H1 (cell line): ENCODE measurements around the gene TNS1. TPM values are rescaled to one million over a fixed set of nuclear protein-coding genes. Genes with fewer than 3 reads are reported as not detected.

Experiments used
- CTCF ChIA-PET: fragments of 300-600 bp; sonication (Branson Sonifier 250); formaldehyde crosslinking; loops from one replicate; lab custom pipeline; 2021; ENCODE audit not compliant: partially characterized antibody; lab: Charles Lee
- POLR2A ChIA-PET: fragments of 300-600 bp; sonication (Branson Sonifier 250); formaldehyde crosslinking; loops from one replicate; lab custom pipeline; 2021; ENCODE audit warnings: inconsistent platforms; ENCODE audit not compliant: partially characterized antibody; lab: Charles Lee
- DNase-seq, 2 experiments: peaks; one replicate each; pipeline versions ENCODE4 v3.0.0 to v3.0.0-alpha.2; 2010 to 2022; ENCODE audit warnings: low spot score in 2 of 2, low read depth in 1 of 2, mixed read lengths in 1 of 2
- FAIRE-seq: peaks from 2 replicates; lab custom pipeline; 2011; peaks lifted over from hg19 to GRCh38; lab: Jason Lieb, UNC
- H2AFZ ChIP-seq: 2 replicates; pipeline ENCODE4 v1.8.1; 2012; ENCODE audit warnings: low read length, inconsistent platforms
- H2AK5ac ChIP-seq: 2 replicates; pipeline ENCODE4 v1.6.1; 2013; ENCODE audit warnings: low read depth, low read length
- H2BK120ac ChIP-seq: replicated peaks from 2 replicates; pipeline ENCODE3; 2013; ENCODE audit warnings: low read depth, low read length, inconsistent platforms
- H2BK12ac ChIP-seq: 2 replicates; pipeline ENCODE4 v1.6.1; 2013; ENCODE audit warnings: low read depth, low read length
- H2BK15ac ChIP-seq: 2 replicates; pipeline ENCODE4 v1.6.1; 2013; ENCODE audit warnings: low read length
- H2BK20ac ChIP-seq: 2 replicates; pipeline ENCODE4 v1.6.1; 2013; ENCODE audit warnings: low read length
- H2BK5ac ChIP-seq: 2 replicates; pipeline ENCODE4 v1.6.1; 2013; ENCODE audit warnings: low read depth, low read length
- H3K14ac ChIP-seq: 2 replicates; pipeline ENCODE4 v1.6.1; 2013; ENCODE audit warnings: inconsistent platforms; ENCODE audit not compliant: insufficient read length
- H3K18ac ChIP-seq: 2 replicates; pipeline ENCODE4 v1.6.1; 2013; ENCODE audit warnings: low read length; ENCODE audit errors: extremely low read depth
- H3K23ac ChIP-seq: 2 replicates; pipeline ENCODE4 v1.6.1; 2013; ENCODE audit warnings: inconsistent platforms; ENCODE audit not compliant: insufficient read length
- H3K23me2 ChIP-seq: 2 replicates; pipeline ENCODE4 v1.6.1; 2013; ENCODE audit warnings: low read depth, low read length
- H3K27ac ChIP-seq: 2 replicates; pipeline ENCODE4 v1.6.1; 2011; ENCODE audit warnings: low read depth, low read length, inconsistent platforms
- H3K27me3 ChIP-seq, 4 experiments: replicated peaks in 1 of 4; 1 replicate in 1 of 4; 2 replicates in 3 of 4; pipeline versions ENCODE4 v1.6.1 to v1.8.1; 2011 to 2013; ENCODE audit warnings: low read length in 3 of 4, mild to moderate bottlenecking in 3 of 4, inconsistent platforms in 2 of 4, mixed read lengths in 2 of 4, moderate library complexity in 1 of 4; ENCODE audit not compliant: control insufficient read depth in 3 of 4, insufficient read depth in 3 of 4; ENCODE audit errors: extremely low read depth in 1 of 4
- H3K36me3 ChIP-seq, 4 experiments: 2 replicates each; pipeline versions ENCODE4 v1.6.1 to v1.8.1; 2011 to 2013; ENCODE audit warnings: mild to moderate bottlenecking in 4 of 4, low read length in 3 of 4, moderate library complexity in 2 of 4, control low read depth in 1 of 4, inconsistent platforms in 1 of 4; ENCODE audit not compliant: insufficient read depth in 4 of 4, control insufficient read depth in 2 of 4
- H3K4ac ChIP-seq: replicated peaks from 2 replicates; pipeline ENCODE3; 2013; ENCODE audit warnings: low read length, low read depth, mixed read lengths, inconsistent platforms; ENCODE audit not compliant: insufficient read length
- H3K4me1 ChIP-seq, 4 experiments: replicated peaks in 1 of 4; 1 replicate in 1 of 4; 2 replicates in 3 of 4; pipeline versions ENCODE4 v1.6.1 to v1.8.1; 2011 to 2013; ENCODE audit warnings: low read length in 3 of 4, inconsistent platforms in 2 of 4, mixed read lengths in 1 of 4; ENCODE audit not compliant: insufficient read depth in 4 of 4, control insufficient read depth in 3 of 4
- H3K4me2 ChIP-seq, 2 experiments: 2 replicates each; pipeline versions ENCODE4 v1.6.1 to v1.8.1; 2011 to 2013; ENCODE audit warnings: low read depth in 2 of 2, low read length in 2 of 2, control low read depth in 1 of 2, inconsistent platforms in 1 of 2, mild to moderate bottlenecking in 1 of 2; ENCODE audit not compliant: insufficient read depth in 1 of 2
- H3K4me3 ChIP-seq, 4 experiments: fragments of 200-600, 300-600 bp in 1 of 4; sonication (generic), shearing (Covaris generic), sonication (Bioruptor Twin) in 1 of 4; 2 replicates each; pipeline versions ENCODE4 v1.5.1 to v1.8.1; 2011 to 2016; ENCODE audit warnings: low read length in 4 of 4, low read depth in 3 of 4, control low read depth in 2 of 4, inconsistent platforms in 2 of 4, mild to moderate bottlenecking in 2 of 4, mixed read lengths in 1 of 4, moderate library complexity in 1 of 4; ENCODE audit not compliant: insufficient read depth in 2 of 4; ENCODE audit errors: extremely low read depth in 1 of 4
- H3K56ac ChIP-seq: replicated peaks from 2 replicates; pipeline ENCODE3; 2013; ENCODE audit warnings: low read depth, mild to moderate bottlenecking, mixed read lengths, low read length, inconsistent platforms; ENCODE audit not compliant: insufficient read length
- H3K79me1 ChIP-seq: 2 replicates; pipeline ENCODE4 v1.6.1; 2013; ENCODE audit warnings: low read depth, low read length, control low read depth
- H3K79me2 ChIP-seq, 2 experiments: 2 replicates each; pipeline versions ENCODE4 v1.6.1 to v1.8.1; 2012 to 2013; ENCODE audit warnings: low read length in 2 of 2, mild to moderate bottlenecking in 2 of 2, inconsistent platforms in 1 of 2; ENCODE audit not compliant: insufficient read depth in 2 of 2, control insufficient read depth in 1 of 2
- H3K9ac ChIP-seq, 4 experiments: replicated peaks in 1 of 4; 1 replicate in 1 of 4; 2 replicates in 3 of 4; pipeline versions ENCODE4 v1.6.1 to v1.8.1; 2011 to 2013; ENCODE audit warnings: low read depth in 3 of 4, low read length in 3 of 4, control low read depth in 2 of 4, mild to moderate bottlenecking in 2 of 4, moderate library complexity in 2 of 4, inconsistent platforms in 1 of 4; ENCODE audit errors: extremely low read depth in 1 of 4
- H3K9me3 ChIP-seq, 2 experiments: 2 replicates each; pipeline versions ENCODE4 v1.6.1 to v1.8.1; 2012 to 2013; ENCODE audit warnings: mild to moderate bottlenecking in 2 of 2, moderate library complexity in 2 of 2, control low read depth in 1 of 2, inconsistent platforms in 1 of 2, low read depth in 1 of 2, low read length in 1 of 2, mixed read lengths in 1 of 2; ENCODE audit not compliant: insufficient read depth in 2 of 2
- H4K20me1 ChIP-seq, 2 experiments: replicated peaks in 1 of 2; 2 replicates each; pipeline versions ENCODE3 to v1.8.1; 2011 to 2013; ENCODE audit warnings: inconsistent platforms in 2 of 2, low read length in 2 of 2, mild to moderate bottlenecking in 1 of 2; ENCODE audit not compliant: insufficient read depth in 2 of 2, control insufficient read depth in 1 of 2
- H4K5ac ChIP-seq: 2 replicates; pipeline ENCODE4 v1.6.1; 2013; ENCODE audit warnings: low read length, low read depth, mixed read lengths, inconsistent platforms; ENCODE audit not compliant: insufficient read length
- H4K8ac ChIP-seq: 2 replicates; pipeline ENCODE4 v1.8.0; 2013; ENCODE audit warnings: mild to moderate bottlenecking, moderate library complexity, low read length, inconsistent platforms; ENCODE audit not compliant: insufficient read depth; ENCODE audit errors: extremely low read depth
- H4K91ac ChIP-seq: replicated peaks from 2 replicates; pipeline ENCODE3; 2013; ENCODE audit warnings: low read length, mixed read lengths, inconsistent platforms; ENCODE audit not compliant: insufficient read length
- SUZ12 ChIP-seq: fragments of 200-600 bp; sonication (generic); IDR thresholded peaks from 2 replicates; pipeline ENCODE4 v1.6.1; 2012; ENCODE audit warnings: mild to moderate bottlenecking, inconsistent platforms, low read length, moderate library complexity, mixed read lengths
- WGBS, 2 experiments: shearing (Covaris generic) in 1 of 2; methylation state at CpG; one replicate each; pipeline versions ENCODE4 v1.1.6 to v1.1.7; 2013 to 2015; ENCODE audit warnings: low lambda C conversion rate in 2 of 2, mixed read lengths in 2 of 2, inconsistent platforms in 1 of 2, low coverage in 1 of 2, missing lambda C conversion rate in 1 of 2; ENCODE audit not compliant: insufficient replicate concordance in 2 of 2, insufficient coverage in 1 of 2, insufficient read length in 1 of 2; ENCODE audit errors: extremely low coverage in 1 of 2, missing lambda C conversion rate in 1 of 2; 5-methylcytosine and 5-hydroxymethylcytosine counted together
- polyA plus RNA-seq, 7 experiments: library from polyadenylated mRNA; depleted of rRNA in 3 of 7; stranded (reverse) in 5 of 7; unstranded in 2 of 7; fragments of >200 nt in 5 of 7; fragments of 200-250 nt in 2 of 7; gene quantifications; 1 replicate in 5 of 7; 2 replicates in 1 of 7; 4 replicates in 1 of 7; pipeline versions ENCODE4 v1.2.1 to v1.2.3, GENCODE V29; 2011 to 2013; ENCODE audit warnings: missing spikeins in 2 of 7, mixed read lengths in 2 of 7
- total RNA-seq: library from RNA; stranded (reverse); fragmentation: NEBNext Ultra II Directional; extraction: Animal tissue kit (Norgen Biotek cat#: 25700); gene quantifications from 2 replicates; pipeline ENCODE4 v1.2.1, GENCODE V29; 2021

The TNS1 gene
- total and polyA plus RNA-seq, 2 of the 8 experiments (the other 6 are each of a cell fraction or from before 2014, with no cell fraction given): 1.5 to 5.1 TPM

GRCh38 chr2:217929272-217929671 is 73.5 kb downstream of the TNS1 start:
- Histone ChIP-seq H3K56ac (no peak overlapping the region), H3K14ac (no peak overlapping the region), H3K79me1 (no peaks in the 10 kb centered on the region), H3K4me2 (no peak overlapping the region), H3K79me2 (no peaks in the 10 kb centered on the region), H3K9ac (no peak overlapping the region), H3K23me2 (no peaks in the 10 kb centered on the region), H2BK20ac (no peak overlapping the region), H2AFZ (no peak overlapping the region), H4K20me1 (no peaks in the 10 kb centered on the region), H4K5ac (no peak overlapping the region), H3K4me3 (no peak overlapping the region), H3K4me1 (peaks cover 0 to 14% (median 6%) of the 10 kb centered on the region in 4 experiments; a peak in 4 of 7 replicates), H3K9me3 (no peaks in the 10 kb centered on the region), H4K8ac (0 out of 2 replicates have a peak overlapping the region, but pooled peaks have one; percentile 22), H3K36me3 (no peaks in the 10 kb centered on the region), H2BK120ac (no peak overlapping the region), H3K23ac (no peak overlapping the region), H3K4ac (no peak overlapping the region), H2AK5ac (no peak overlapping the region), H4K91ac (no peak overlapping the region), H3K27ac (no peak overlapping the region), H2BK12ac (peak overlapping the region; percentile 46; the same call in 1 of the 2 replicates), H2BK15ac (peak overlapping the region; percentile 40; the same call in 1 of the 2 replicates), H3K18ac (no peak overlapping the region), H3K27me3 (no peaks in the 10 kb centered on the region), H2BK5ac (no peak overlapping the region)
- ChIA-PET CTCF (interaction anchor here (0.9 to 8.1 kb wide), 9 partner anchors 11 to 144 kb away, joined by 3 to 82 read pairs (median 3); no protein-coding TSS in a partner anchor), POLR2A (interaction anchor here (1.0 to 1.9 kb wide), 2 partner anchors 9 kb away, joined by 3 to 5 read pairs; no protein-coding TSS in a partner anchor)
- no peak for TF ChIP-seq SUZ12
- no peak for FAIRE-seq
- WGBS, 2 experiments: 86% methylated on average over 5 of the region's 8 CpGs; no CpG with 5 or more reads in 1 of the 2 experiments
- DNase-seq: no peak
